DND-41 (cell line): ENCODE results near the gene PPP1R3E.

ENCODE experiments used
- ATAC-seq: fragments of 200-7000 bp; cut with Tn5 transposase; 3 replicates; pipeline ENCODE4 v1.9.1; 2021; ENCODE audit warnings: low read depth; ENCODE audit not compliant: insufficient read depth
- DNase-seq: peaks from one replicate; pipeline ENCODE4 v3.0.0-alpha.2; 2020
- H2AFZ ChIP-seq: 2 replicates; pipeline ENCODE4 v1.6.0; 2012; ENCODE audit warnings: low read depth, low read length
- H3K27ac ChIP-seq: 2 replicates; pipeline ENCODE4 v1.5.1; 2012; ENCODE audit warnings: low read length, inconsistent platforms
- H3K27me3 ChIP-seq: fragments of 200-600 bp; sonication (generic); 2 replicates; pipeline ENCODE4 v1.6.0; 2012; ENCODE audit warnings: low read length, mild to moderate bottlenecking, inconsistent platforms; ENCODE audit not compliant: insufficient read depth, poor library complexity
- H3K36me3 ChIP-seq: 2 replicates; pipeline ENCODE4 v1.5.1; 2012; ENCODE audit warnings: low read length, inconsistent platforms; ENCODE audit not compliant: insufficient read depth
- H3K4me1 ChIP-seq: 2 replicates; pipeline ENCODE4 v1.5.1; 2012; ENCODE audit warnings: mild to moderate bottlenecking, low read length; ENCODE audit not compliant: insufficient read depth
- H3K4me2 ChIP-seq: 2 replicates; pipeline ENCODE4 v1.6.0; 2012; ENCODE audit warnings: mild to moderate bottlenecking, moderate library complexity, low read length, inconsistent platforms; ENCODE audit not compliant: insufficient read depth
- H3K4me3 ChIP-seq, 2 experiments: fragments of 200-600 bp in 1 of 2; shearing (Covaris generic) in 1 of 2; 2 replicates each; pipeline ENCODE4 v1.5.1; 2012 to 2016; ENCODE audit warnings: inconsistent platforms in 2 of 2, low read length in 2 of 2, mild to moderate bottlenecking in 2 of 2, low read depth in 1 of 2, moderate library complexity in 1 of 2
- H3K79me2 ChIP-seq: 2 replicates; pipeline ENCODE4 v1.6.0; 2012; ENCODE audit warnings: low read length, inconsistent platforms; ENCODE audit not compliant: insufficient read depth
- H3K9ac ChIP-seq: 2 replicates; pipeline ENCODE4 v1.6.0; 2012; ENCODE audit warnings: low read depth, mild to moderate bottlenecking, inconsistent platforms, low read length, moderate library complexity
- H3K9me3 ChIP-seq: 2 replicates; pipeline ENCODE4 v1.5.1; 2012; ENCODE audit warnings: low read length, moderate library complexity, mild to moderate bottlenecking, inconsistent platforms; ENCODE audit not compliant: insufficient read depth, severe bottlenecking
- H4K20me1 ChIP-seq: 2 replicates; pipeline ENCODE4 v1.6.0; 2012; ENCODE audit warnings: low read length; ENCODE audit not compliant: insufficient read depth
- EZH2 ChIP-seq: IDR thresholded peaks from 3 replicates; pipeline ENCODE4 v1.6.1; 2012; ENCODE audit warnings: borderline replicate concordance, low read depth, mild to moderate bottlenecking, moderate library complexity, low read length, inconsistent platforms; ENCODE audit not compliant: severe bottlenecking
- TF ChIP-seq, protein P1 (sequence below): IDR thresholded peaks from 2 replicates; pipeline ENCODE4 v1.5.1; 2012; ENCODE audit warnings: borderline replicate concordance, low read length, moderate library complexity, mild to moderate bottlenecking; ENCODE audit not compliant: poor library complexity, severe bottlenecking; ENCODE audit errors: extremely low read depth

Gene PPP1R3E

DNA sequence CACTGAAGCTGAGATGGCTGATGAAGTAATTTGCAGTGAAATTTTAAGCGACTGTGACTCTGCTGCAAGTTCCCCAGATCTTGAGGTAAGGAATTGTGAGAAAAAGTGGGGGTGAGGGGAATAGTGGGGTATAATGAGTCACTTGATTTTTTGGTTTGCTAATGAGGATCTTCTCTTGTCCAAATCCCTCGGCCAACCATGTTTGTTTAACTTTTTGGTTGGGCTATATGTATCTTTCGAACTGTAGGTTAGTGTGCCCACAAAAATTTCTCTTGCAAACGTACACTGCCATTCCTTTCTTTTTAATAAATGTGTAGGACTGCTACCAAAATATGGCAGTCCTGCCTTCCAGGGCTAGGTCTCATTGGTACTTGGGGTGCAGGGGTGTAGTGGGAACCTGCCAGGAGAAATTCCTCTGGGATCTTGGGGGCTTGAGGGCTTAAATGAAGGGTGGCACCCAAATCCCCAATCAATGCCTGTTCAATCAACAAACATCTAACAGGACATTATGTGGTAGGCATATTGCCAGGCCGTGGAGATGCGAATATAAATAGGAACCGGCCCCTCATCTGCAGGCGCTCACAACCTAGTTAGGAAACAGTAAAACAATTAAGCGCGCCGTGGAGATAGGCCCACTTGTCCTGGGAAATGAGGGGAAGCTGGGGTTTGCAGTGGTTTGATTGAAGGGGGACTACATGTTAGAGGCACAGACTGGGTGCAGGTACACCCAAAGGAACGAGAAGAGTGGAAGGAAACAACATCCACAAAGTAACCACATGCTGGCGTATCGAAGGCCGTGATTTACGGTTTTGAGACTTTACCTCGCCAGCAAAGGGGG is 17.3 kb upstream of the PPP1R3E start:
- peaks cover 22% of the 10 kb centered on the region for H4K20me1 ChIP-seq
- peaks cover 36% of the 10 kb centered on the region for H3K4me1 ChIP-seq
- no peaks in the 10 kb centered on the region for H3K9me3 ChIP-seq
- peak overlapping the region; percentile 81 for H2AFZ ChIP-seq
- H3K36me3 ChIP-seq: peaks cover 31% of the 10 kb centered on the region
- peak overlapping the region; percentile 21 to 71; a peak in 3 of 4 replicates for H3K4me3 ChIP-seq
- H3K9ac ChIP-seq: peak overlapping the region; percentile 63
- H3K27ac ChIP-seq: peak overlapping the region; percentile 94
- H3K4me2 ChIP-seq: peak overlapping the region; percentile 72
- no peaks in the 10 kb centered on the region for H3K27me3 ChIP-seq
- TF ChIP-seq, protein P1, sequence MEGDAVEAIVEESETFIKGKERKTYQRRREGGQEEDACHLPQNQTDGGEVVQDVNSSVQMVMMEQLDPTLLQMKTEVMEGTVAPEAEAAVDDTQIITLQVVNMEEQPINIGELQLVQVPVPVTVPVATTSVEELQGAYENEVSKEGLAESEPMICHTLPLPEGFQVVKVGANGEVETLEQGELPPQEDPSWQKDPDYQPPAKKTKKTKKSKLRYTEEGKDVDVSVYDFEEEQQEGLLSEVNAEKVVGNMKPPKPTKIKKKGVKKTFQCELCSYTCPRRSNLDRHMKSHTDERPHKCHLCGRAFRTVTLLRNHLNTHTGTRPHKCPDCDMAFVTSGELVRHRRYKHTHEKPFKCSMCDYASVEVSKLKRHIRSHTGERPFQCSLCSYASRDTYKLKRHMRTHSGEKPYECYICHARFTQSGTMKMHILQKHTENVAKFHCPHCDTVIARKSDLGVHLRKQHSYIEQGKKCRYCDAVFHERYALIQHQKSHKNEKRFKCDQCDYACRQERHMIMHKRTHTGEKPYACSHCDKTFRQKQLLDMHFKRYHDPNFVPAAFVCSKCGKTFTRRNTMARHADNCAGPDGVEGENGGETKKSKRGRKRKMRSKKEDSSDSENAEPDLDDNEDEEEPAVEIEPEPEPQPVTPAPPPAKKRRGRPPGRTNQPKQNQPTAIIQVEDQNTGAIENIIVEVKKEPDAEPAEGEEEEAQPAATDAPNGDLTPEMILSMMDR: no peak
- TF ChIP-seq EZH2: no peak
- DNase-seq: no peak
- H3K79me2 ChIP-seq: peaks cover 33% of the 10 kb centered on the region
- no peak for ATAC-seq

DNA sequence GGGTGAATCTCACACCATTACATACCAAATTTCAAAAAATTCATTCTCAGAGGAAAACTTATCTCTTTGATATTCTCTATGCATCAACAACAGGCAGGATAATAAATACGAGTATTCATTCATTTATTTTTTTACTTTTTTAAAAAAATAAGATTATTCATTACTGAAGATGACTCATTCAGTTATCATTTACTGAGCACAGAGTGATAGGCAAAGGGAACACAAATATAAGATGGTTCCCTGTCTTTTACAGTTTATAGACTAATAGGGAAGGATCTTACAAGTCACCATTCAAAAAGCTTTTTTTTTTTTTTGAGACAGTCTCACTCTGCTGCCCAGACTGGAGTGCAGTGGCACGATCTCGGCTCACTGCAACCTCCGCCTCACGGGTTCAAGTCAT is 13.6 kb upstream of the PPP1R3E start:
- Histone ChIP-seq H3K4me2 (no peak overlapping the region), H3K4me3 (no peak overlapping the region), H3K36me3 (no peaks in the 10 kb centered on the region), H2AFZ (no peak overlapping the region), H3K4me1 (peaks cover 15% of the 10 kb centered on the region), H4K20me1 (no peaks in the 10 kb centered on the region), H3K27ac (no peak overlapping the region), H3K27me3 (no peaks in the 10 kb centered on the region), H3K9me3 (no peaks in the 10 kb centered on the region), H3K79me2 (0 out of 2 replicates have a peak, but pooled peaks cover 5% of the 10 kb centered on the region), H3K9ac (no peak overlapping the region)
- DNase-seq: no peak
- ATAC-seq: no peak
- TF ChIP-seq, protein P1: no peak
- no peak for TF ChIP-seq EZH2

GRCh38 chr14:23310546-23310945 is 7.9 kb upstream of the PPP1R3E start:
- H3K4me2 ChIP-seq: no peak overlapping the region
- no peaks in the 10 kb centered on the region for H3K27me3 ChIP-seq
- TF ChIP-seq, protein P1: no peak
- no peak for TF ChIP-seq EZH2
- H3K9me3 ChIP-seq: no peaks in the 10 kb centered on the region
- no peak overlapping the region for H3K9ac ChIP-seq
- peaks cover 3% of the 10 kb centered on the region for H3K79me2 ChIP-seq
- no peak for DNase-seq
- 0 out of 2 replicates have a peak, but pooled peaks cover 3% of the 10 kb centered on the region for H3K36me3 ChIP-seq
- no peak overlapping the region for H2AFZ ChIP-seq
- H3K4me3 ChIP-seq: no peak overlapping the region
- ATAC-seq: no peak
- H3K4me1 ChIP-seq: peaks cover 26% of the 10 kb centered on the region
- no peak overlapping the region for H3K27ac ChIP-seq
- no peaks in the 10 kb centered on the region for H4K20me1 ChIP-seq
